ENCODE measurements around the gene CD44. TPM values are rescaled to one million over a fixed set of nuclear protein-coding genes. Genes with fewer than 3 reads are reported as not detected.
A peak's percentile ranks its signal among the peaks of the same experiment; 100 is the strongest.
"Not testable (repeated sequence)": the region's sequence is repeated elsewhere in the genome, so short reads cannot be mapped to it uniquely, and the experiment has no call there.

Gene CD44
- total RNA-seq, result 441 and 647 TPM in 2 replicates

- H3K4me3 ChIP-seq (ENCODE audit: low read depth, low read length), result peak within 1 kb of the TSS; percentile 95
- TF ChIP-seq CTCF (IDR thresholded peaks at IDR 0.05; ENCODE audit: insufficient read depth, low read depth, low read length), result no peak
- peak; percentile 85 for DNase-seq (ENCODE audit: low read depth)
These were observed at the start of gene CD44 for GRCh38 chr11:35138943-35139721. TSS of gene CD44 (plus strand) at chr11:35139171. CDS start at chr11:35139304, 133 bp downstream.

GRCh38 chr11:35089666-35090065 lies 49.3 kb upstream of the CD44 start:
- TF ChIP-seq CTCF (IDR thresholded peaks at IDR 0.05; ENCODE audit: insufficient read depth, low read depth, low read length), result no peak
- no peak overlapping the region for H3K4me3 ChIP-seq (ENCODE audit: low read depth, low read length)
- DNase-seq (ENCODE audit: low read depth), result no peak

GRCh38 chr11:35090125-35090524 lies 48.8 kb upstream of the CD44 start:
- no peak for TF ChIP-seq CTCF (IDR thresholded peaks at IDR 0.05; ENCODE audit: insufficient read depth, low read depth, low read length)
- no peak overlapping the region for H3K4me3 ChIP-seq (ENCODE audit: low read depth, low read length)
- no peak for DNase-seq (ENCODE audit: low read depth)

GRCh38 chr11:35090991-35091390 lies 48.0 kb upstream of the CD44 start:
- not testable (repeated sequence) for H3K4me3 ChIP-seq (ENCODE audit: low read depth, low read length); DNase-seq (ENCODE audit: low read depth)

GRCh38 chr11:35096723-35097122 lies 42.2 kb upstream of the CD44 start:
- no peak for TF ChIP-seq CTCF (IDR thresholded peaks at IDR 0.05; ENCODE audit: insufficient read depth, low read depth, low read length)
- DNase-seq (ENCODE audit: low read depth), result no peak
- no peak overlapping the region for H3K4me3 ChIP-seq (ENCODE audit: low read depth, low read length)

GRCh38 chr11:35097814-35098455 lies 41.0 kb upstream of the CD44 start:
- DNase-seq (ENCODE audit: low read depth), result no peak
- no peak for TF ChIP-seq CTCF (IDR thresholded peaks at IDR 0.05; ENCODE audit: insufficient read depth, low read depth, low read length)
- no peak overlapping the region for H3K4me3 ChIP-seq (ENCODE audit: low read depth, low read length)

- TF ChIP-seq CTCF (IDR thresholded peaks at IDR 0.05; ENCODE audit: insufficient read depth, low read depth, low read length), result no peak
These were observed 40.1 kb upstream of the CD44 start for GRCh38 chr11:35098855-35099254.

More at GRCh38 chr11:35098855-35099254, 40.1 kb upstream of the CD44 start:
- no peak for DNase-seq (ENCODE audit: low read depth)
- no peak overlapping the region for H3K4me3 ChIP-seq (ENCODE audit: low read depth, low read length)

Data from fibroblast of villous mesenchyme (primary cell).